GM23338 (cell line): ENCODE measurements around the gene MMP28. TPM values are rescaled to one million over a fixed set of nuclear protein-coding genes. Genes with fewer than 3 reads are reported as not detected.

ENCODE experiments used
- ATAC-seq: fragments of 200-7000 bp; cut with Tn5 transposase; 3 replicates; pipeline ENCODE4 v1.9.1; 2020
- DNase-seq: peaks from one replicate; pipeline ENCODE4 v3.0.0-alpha.2; 2015; ENCODE audit warnings: low spot score
- H2AFZ ChIP-seq: fragments of 200-600 bp; sonication (generic); 2 replicates; pipeline ENCODE4 v1.8.0; 2016; ENCODE audit warnings: antibody characterized with exemption, mild to moderate bottlenecking, moderate library complexity
- H3F3A ChIP-seq: fragments of 200-600 bp; sonication (generic); replicated peaks from 2 replicates; pipeline ENCODE4 v1.8.0; 2017; ENCODE audit warnings: antibody characterized with exemption, mixed run types, low read depth
- H3K27ac ChIP-seq: fragments of 200-600 bp; sonication (generic); 2 replicates; pipeline ENCODE4 v1.6.1; 2016; ENCODE audit warnings: low read depth
- H3K27me3 ChIP-seq: fragments of 200-600 bp; sonication (generic); 2 replicates; pipeline ENCODE4 v1.8.0; 2016; ENCODE audit warnings: mild to moderate bottlenecking, mixed run types, moderate library complexity; ENCODE audit not compliant: insufficient read depth
- H3K36me3 ChIP-seq: fragments of 200-600 bp; sonication (generic); 2 replicates; pipeline ENCODE4 v1.8.0; 2016; ENCODE audit warnings: mild to moderate bottlenecking; ENCODE audit not compliant: insufficient read depth
- H3K4me1 ChIP-seq: fragments of 200-600 bp; sonication (generic); 2 replicates; pipeline ENCODE4 v1.8.0; 2016; ENCODE audit warnings: mild to moderate bottlenecking, moderate library complexity; ENCODE audit not compliant: insufficient read depth
- H3K4me2 ChIP-seq: fragments of 200-600 bp; sonication (generic); 2 replicates; pipeline ENCODE4 v1.7.1; 2017; ENCODE audit warnings: mixed run types
- H3K4me3 ChIP-seq: fragments of 200-600 bp; sonication (generic); 2 replicates; pipeline ENCODE4 v1.6.1; 2016; ENCODE audit warnings: mixed run types
- H3K79me2 ChIP-seq: fragments of 200-600 bp; sonication (generic); replicated peaks from 2 replicates; pipeline ENCODE4 v1.8.0; 2017; ENCODE audit warnings: mild to moderate bottlenecking; ENCODE audit not compliant: insufficient read depth
- H3K9me2 ChIP-seq: fragments of 200-600 bp; sonication (generic); 2 replicates; pipeline ENCODE4 v1.8.0; 2017; ENCODE audit not compliant: insufficient read depth
- H4K20me1 ChIP-seq: fragments of 200-600 bp; sonication (generic); replicated peaks from 2 replicates; pipeline ENCODE4 v1.8.0; 2017; ENCODE audit warnings: mild to moderate bottlenecking; ENCODE audit not compliant: insufficient read depth
- H3K27ac Mint-ChIP-seq: 2 replicates; pipeline ENCODE4 v1.8.0; 2020; ENCODE audit warnings: inconsistent platforms, mild to moderate bottlenecking, moderate library complexity, mixed read lengths
- H3K27me3 Mint-ChIP-seq: 3 replicates; pipeline ENCODE4 v1.8.0; 2022; ENCODE audit warnings: low read depth, mild to moderate bottlenecking, moderate library complexity, mixed read lengths, inconsistent platforms; ENCODE audit not compliant: insufficient read depth, poor library complexity
- H3K36me3 Mint-ChIP-seq: 3 replicates; pipeline ENCODE4 v1.8.0; 2021; ENCODE audit warnings: low read depth, mild to moderate bottlenecking, inconsistent platforms, moderate library complexity, mixed read lengths
- H3K4me1 Mint-ChIP-seq: 3 replicates; pipeline ENCODE4 v1.8.0; 2020; ENCODE audit warnings: mild to moderate bottlenecking, inconsistent platforms, mixed read lengths
- H3K4me3 Mint-ChIP-seq: 3 replicates; pipeline ENCODE4 v1.8.0; 2021; ENCODE audit warnings: moderate library complexity, mild to moderate bottlenecking, inconsistent platforms, mixed read lengths
- H3K9me3 Mint-ChIP-seq: 3 replicates; pipeline ENCODE4 v1.8.0; 2020; ENCODE audit warnings: moderate library complexity, mild to moderate bottlenecking, inconsistent platforms, mixed read lengths
- CREB1 ChIP-seq: fragments of 250-450 bp; sonication (Bioruptor Pico); IDR thresholded peaks from 2 replicates; pipeline ENCODE4 v1.5.0; 2020; ENCODE audit warnings: low read depth, mild to moderate bottlenecking, moderate library complexity
- EZH2 ChIP-seq: fragments of 200-600 bp; sonication (generic); IDR thresholded peaks from one replicate; pipeline ENCODE4 v1.8.0; 2017; ENCODE audit warnings: antibody characterized with exemption, mild to moderate bottlenecking, low read depth; ENCODE audit not compliant: unreplicated experiment
- EZH2phosphoT487 ChIP-seq: fragments of 200-600 bp; sonication (generic); IDR thresholded peaks from one replicate; pipeline ENCODE4 v1.8.1; 2018; ENCODE audit warnings: antibody characterized with exemption; ENCODE audit not compliant: unreplicated experiment
- JUNB ChIP-seq: IDR thresholded peaks from one replicate; pipeline ENCODE4 v1.6.1; 2016; ENCODE audit warnings: antibody characterized with exemption; ENCODE audit not compliant: unreplicated experiment
- NANOG ChIP-seq: IDR thresholded peaks from 2 replicates; pipeline ENCODE4 v1.6.1; 2016; ENCODE audit warnings: antibody characterized with exemption, borderline replicate concordance
- POLR2AphosphoS5 ChIP-seq: IDR thresholded peaks from 2 replicates; pipeline ENCODE4 v1.6.1; 2016; ENCODE audit warnings: antibody characterized with exemption, low read depth
- STAT1 ChIP-seq: IDR thresholded peaks from one replicate; pipeline ENCODE4 v1.6.1; 2016; ENCODE audit warnings: antibody characterized with exemption; ENCODE audit not compliant: unreplicated experiment
- ZNF114 ChIP-seq: fragments of 250-450 bp; sonication (Bioruptor Pico); IDR thresholded peaks from 2 replicates; pipeline ENCODE4 v1.5.0; 2020; ENCODE audit warnings: mild to moderate bottlenecking, moderate library complexity
- ZNF331 ChIP-seq: fragments of 250-450 bp; sonication (Bioruptor Pico); IDR thresholded peaks from 2 replicates; pipeline ENCODE4 v1.5.0; 2020; ENCODE audit warnings: low read depth, mild to moderate bottlenecking, moderate library complexity
- polyA plus RNA-seq: library from polyadenylated mRNA; unstranded; fragments of >200 nt; fragmentation: Nextera tagmentation; extraction: Ambion mirVana; gene quantifications from 2 replicates; pipeline ENCODE4 v1.2.1, GENCODE V29; 2016
- total RNA-seq: library from RNA; depleted of rRNA; stranded (reverse); fragments of >200 nt; shearing (Covaris generic); gene quantifications from 2 replicates; pipeline ENCODE4 v1.2.3, GENCODE V29; 2014
- TF ChIP-seq, protein P1 (sequence below): IDR thresholded peaks from one replicate; pipeline ENCODE4 v1.6.1; 2018; ENCODE audit warnings: antibody characterized with exemption; ENCODE audit not compliant: unreplicated experiment
- TF ChIP-seq, protein P2 (sequence below): IDR thresholded peaks from 2 replicates; pipeline ENCODE4 v1.6.1; 2016; ENCODE audit warnings: antibody characterized with exemption
- TF ChIP-seq, protein P3 (sequence below): fragments of 250-450 bp; sonication (Bioruptor Pico); IDR thresholded peaks from 2 replicates; pipeline ENCODE4 v1.5.0; 2020; ENCODE audit warnings: mild to moderate bottlenecking, moderate library complexity
- TF ChIP-seq, protein P4 (sequence below), 2 experiments: fragments of 200-600 bp in 1 of 2; sonication (generic) in 1 of 2; conservative IDR thresholded peaks; 2 replicates each; pipeline versions ENCODE4 v1.5.1 to v1.6.1; 2016 to 2017; ENCODE audit warnings: antibody characterized with exemption in 2 of 2, low read depth in 2 of 2, mild to moderate bottlenecking in 2 of 2, moderate library complexity in 1 of 2

The MMP28 gene
- total and polyA plus RNA-seq, 2 experiments from 2014 or later, result not detected

DNA sequence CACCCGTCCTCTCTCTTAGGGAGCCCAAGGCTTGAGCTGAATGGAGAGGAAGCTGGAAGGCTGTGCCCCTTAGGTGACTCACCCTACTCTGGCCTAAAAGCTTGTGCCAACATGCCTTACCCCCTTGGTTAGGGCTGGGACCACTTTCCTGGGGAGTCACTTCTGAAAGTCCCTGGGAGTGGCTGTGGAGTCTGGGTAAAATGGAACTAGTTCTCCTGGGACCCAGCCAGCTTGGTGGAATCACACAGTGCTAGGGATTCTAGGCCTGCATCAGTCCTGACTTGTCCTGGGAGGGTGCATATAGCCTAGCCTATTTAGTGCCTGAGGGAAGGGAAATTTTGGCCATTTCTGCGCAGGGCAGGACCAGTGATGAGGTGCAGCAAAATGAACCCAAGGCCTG lies 10.5 kb downstream of the MMP28 start:
- no peaks in the 10 kb centered on the region for H3K9me3 Mint-ChIP-seq
- no peak overlapping the region for H3K27ac ChIP-seq

More for the DNA sequence above, 10.5 kb downstream of the MMP28 start:
- no peak for DNase-seq
- Histone ChIP-seq H3K27me3 (no peaks in the 10 kb centered on the region), H2AFZ (no peak overlapping the region), H4K20me1 (no peaks in the 10 kb centered on the region), H3K4me2 (no peak overlapping the region), H3K79me2 (no peaks in the 10 kb centered on the region), H3F3A (no peaks in the 10 kb centered on the region), H3K4me1 (no peaks in the 10 kb centered on the region), H3K9me2 (no peaks in the 10 kb centered on the region), H3K36me3 (no peaks in the 10 kb centered on the region), H3K4me3 (no peak overlapping the region)
- no peaks in the 10 kb centered on the region for H3K36me3 Mint-ChIP-seq
- no peak for ATAC-seq
- H3K27me3 Mint-ChIP-seq, result peaks cover 3% of the 10 kb centered on the region
- TF ChIP-seq ZNF331 (CRISPR knock-in tag) (no peak), POLR2AphosphoS5 (no peak), CREB1 (no peak), STAT1 (no peak), EZH2phosphoT487 (no peak), NANOG (no peak), EZH2 (no peak), ZNF114 (CRISPR knock-in tag) (no peak), JUNB (no peak)
- TF ChIP-seq, protein P1, sequence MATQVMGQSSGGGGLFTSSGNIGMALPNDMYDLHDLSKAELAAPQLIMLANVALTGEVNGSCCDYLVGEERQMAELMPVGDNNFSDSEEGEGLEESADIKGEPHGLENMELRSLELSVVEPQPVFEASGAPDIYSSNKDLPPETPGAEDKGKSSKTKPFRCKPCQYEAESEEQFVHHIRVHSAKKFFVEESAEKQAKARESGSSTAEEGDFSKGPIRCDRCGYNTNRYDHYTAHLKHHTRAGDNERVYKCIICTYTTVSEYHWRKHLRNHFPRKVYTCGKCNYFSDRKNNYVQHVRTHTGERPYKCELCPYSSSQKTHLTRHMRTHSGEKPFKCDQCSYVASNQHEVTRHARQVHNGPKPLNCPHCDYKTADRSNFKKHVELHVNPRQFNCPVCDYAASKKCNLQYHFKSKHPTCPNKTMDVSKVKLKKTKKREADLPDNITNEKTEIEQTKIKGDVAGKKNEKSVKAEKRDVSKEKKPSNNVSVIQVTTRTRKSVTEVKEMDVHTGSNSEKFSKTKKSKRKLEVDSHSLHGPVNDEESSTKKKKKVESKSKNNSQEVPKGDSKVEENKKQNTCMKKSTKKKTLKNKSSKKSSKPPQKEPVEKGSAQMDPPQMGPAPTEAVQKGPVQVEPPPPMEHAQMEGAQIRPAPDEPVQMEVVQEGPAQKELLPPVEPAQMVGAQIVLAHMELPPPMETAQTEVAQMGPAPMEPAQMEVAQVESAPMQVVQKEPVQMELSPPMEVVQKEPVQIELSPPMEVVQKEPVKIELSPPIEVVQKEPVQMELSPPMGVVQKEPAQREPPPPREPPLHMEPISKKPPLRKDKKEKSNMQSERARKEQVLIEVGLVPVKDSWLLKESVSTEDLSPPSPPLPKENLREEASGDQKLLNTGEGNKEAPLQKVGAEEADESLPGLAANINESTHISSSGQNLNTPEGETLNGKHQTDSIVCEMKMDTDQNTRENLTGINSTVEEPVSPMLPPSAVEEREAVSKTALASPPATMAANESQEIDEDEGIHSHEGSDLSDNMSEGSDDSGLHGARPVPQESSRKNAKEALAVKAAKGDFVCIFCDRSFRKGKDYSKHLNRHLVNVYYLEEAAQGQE, result no peak
- TF ChIP-seq, protein P2, sequence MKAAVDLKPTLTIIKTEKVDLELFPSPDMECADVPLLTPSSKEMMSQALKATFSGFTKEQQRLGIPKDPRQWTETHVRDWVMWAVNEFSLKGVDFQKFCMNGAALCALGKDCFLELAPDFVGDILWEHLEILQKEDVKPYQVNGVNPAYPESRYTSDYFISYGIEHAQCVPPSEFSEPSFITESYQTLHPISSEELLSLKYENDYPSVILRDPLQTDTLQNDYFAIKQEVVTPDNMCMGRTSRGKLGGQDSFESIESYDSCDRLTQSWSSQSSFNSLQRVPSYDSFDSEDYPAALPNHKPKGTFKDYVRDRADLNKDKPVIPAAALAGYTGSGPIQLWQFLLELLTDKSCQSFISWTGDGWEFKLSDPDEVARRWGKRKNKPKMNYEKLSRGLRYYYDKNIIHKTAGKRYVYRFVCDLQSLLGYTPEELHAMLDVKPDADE, result no peak
- TF ChIP-seq, protein P3, sequence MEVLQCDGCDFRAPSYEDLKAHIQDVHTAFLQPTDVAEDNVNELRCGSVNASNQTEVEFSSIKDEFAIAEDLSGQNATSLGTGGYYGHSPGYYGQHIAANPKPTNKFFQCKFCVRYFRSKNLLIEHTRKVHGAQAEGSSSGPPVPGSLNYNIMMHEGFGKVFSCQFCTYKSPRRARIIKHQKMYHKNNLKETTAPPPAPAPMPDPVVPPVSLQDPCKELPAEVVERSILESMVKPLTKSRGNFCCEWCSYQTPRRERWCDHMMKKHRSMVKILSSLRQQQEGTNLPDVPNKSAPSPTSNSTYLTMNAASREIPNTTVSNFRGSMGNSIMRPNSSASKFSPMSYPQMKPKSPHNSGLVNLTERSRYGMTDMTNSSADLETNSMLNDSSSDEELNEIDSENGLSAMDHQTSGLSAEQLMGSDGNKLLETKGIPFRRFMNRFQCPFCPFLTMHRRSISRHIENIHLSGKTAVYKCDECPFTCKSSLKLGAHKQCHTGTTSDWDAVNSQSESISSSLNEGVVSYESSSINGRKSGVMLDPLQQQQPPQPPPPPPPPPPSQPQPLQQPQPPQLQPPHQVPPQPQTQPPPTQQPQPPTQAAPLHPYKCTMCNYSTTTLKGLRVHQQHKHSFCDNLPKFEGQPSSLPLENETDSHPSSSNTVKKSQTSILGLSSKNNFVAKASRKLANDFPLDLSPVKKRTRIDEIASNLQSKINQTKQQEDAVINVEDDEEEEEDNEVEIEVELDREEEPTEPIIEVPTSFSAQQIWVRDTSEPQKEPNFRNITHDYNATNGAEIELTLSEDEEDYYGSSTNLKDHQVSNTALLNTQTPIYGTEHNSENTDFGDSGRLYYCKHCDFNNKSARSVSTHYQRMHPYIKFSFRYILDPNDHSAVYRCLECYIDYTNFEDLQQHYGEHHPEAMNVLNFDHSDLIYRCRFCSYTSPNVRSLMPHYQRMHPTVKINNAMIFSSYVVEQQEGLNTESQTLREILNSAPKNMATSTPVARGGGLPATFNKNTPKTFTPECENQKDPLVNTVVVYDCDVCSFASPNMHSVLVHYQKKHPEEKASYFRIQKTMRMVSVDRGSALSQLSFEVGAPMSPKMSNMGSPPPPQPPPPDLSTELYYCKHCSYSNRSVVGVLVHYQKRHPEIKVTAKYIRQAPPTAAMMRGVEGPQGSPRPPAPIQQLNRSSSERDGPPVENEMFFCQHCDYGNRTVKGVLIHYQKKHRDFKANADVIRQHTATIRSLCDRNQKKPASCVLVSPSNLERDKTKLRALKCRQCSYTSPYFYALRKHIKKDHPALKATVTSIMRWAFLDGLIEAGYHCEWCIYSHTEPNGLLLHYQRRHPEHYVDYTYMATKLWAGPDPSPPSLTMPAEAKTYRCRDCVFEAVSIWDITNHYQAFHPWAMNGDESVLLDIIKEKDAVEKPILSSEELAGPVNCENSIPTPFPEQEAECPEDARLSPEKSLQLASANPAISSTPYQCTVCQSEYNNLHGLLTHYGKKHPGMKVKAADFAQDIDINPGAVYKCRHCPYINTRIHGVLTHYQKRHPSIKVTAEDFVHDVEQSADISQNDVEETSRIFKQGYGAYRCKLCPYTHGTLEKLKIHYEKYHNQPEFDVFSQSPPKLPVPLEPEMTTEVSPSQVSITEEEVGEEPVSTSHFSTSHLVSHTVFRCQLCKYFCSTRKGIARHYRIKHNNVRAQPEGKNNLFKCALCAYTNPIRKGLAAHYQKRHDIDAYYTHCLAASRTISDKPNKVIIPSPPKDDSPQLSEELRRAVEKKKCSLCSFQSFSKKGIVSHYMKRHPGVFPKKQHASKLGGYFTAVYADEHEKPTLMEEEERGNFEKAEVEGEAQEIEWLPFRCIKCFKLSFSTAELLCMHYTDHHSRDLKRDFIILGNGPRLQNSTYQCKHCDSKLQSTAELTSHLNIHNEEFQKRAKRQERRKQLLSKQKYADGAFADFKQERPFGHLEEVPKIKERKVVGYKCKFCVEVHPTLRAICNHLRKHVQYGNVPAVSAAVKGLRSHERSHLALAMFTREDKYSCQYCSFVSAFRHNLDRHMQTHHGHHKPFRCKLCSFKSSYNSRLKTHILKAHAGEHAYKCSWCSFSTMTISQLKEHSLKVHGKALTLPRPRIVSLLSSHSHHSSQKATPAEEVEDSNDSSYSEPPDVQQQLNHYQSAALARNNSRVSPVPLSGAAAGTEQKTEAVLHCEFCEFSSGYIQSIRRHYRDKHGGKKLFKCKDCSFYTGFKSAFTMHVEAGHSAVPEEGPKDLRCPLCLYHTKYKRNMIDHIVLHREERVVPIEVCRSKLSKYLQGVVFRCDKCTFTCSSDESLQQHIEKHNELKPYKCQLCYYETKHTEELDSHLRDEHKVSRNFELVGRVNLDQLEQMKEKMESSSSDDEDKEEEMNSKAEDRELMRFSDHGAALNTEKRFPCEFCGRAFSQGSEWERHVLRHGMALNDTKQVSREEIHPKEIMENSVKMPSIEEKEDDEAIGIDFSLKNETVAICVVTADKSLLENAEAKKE, result no peak
- TF ChIP-seq, protein P4, sequence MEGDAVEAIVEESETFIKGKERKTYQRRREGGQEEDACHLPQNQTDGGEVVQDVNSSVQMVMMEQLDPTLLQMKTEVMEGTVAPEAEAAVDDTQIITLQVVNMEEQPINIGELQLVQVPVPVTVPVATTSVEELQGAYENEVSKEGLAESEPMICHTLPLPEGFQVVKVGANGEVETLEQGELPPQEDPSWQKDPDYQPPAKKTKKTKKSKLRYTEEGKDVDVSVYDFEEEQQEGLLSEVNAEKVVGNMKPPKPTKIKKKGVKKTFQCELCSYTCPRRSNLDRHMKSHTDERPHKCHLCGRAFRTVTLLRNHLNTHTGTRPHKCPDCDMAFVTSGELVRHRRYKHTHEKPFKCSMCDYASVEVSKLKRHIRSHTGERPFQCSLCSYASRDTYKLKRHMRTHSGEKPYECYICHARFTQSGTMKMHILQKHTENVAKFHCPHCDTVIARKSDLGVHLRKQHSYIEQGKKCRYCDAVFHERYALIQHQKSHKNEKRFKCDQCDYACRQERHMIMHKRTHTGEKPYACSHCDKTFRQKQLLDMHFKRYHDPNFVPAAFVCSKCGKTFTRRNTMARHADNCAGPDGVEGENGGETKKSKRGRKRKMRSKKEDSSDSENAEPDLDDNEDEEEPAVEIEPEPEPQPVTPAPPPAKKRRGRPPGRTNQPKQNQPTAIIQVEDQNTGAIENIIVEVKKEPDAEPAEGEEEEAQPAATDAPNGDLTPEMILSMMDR (conservative IDR thresholded peaks at IDR 0.05; ENCODE audit: low read depth in 2 of 2), result no peak
- no peak overlapping the region for H3K27ac Mint-ChIP-seq
- no peak overlapping the region for H3K4me3 Mint-ChIP-seq
- H3K4me1 Mint-ChIP-seq, result no peaks in the 10 kb centered on the region
